Prostate gland (tissue), 2 donors: ENCODE data around the gene WDR20.

Source experiments
- POLR2A ChIP-seq: fragments of 450-650 bp; IDR thresholded peaks from one replicate; pipeline ENCODE4 v1.6.1; 2016; ENCODE audit warnings: antibody characterized with exemption, mild to moderate bottlenecking
- POLR2AphosphoS5 ChIP-seq: sonication (generic); formaldehyde crosslinking; IDR thresholded peaks from one replicate; pipeline ENCODE4 v1.6.1; 2017; ENCODE audit warnings: antibody characterized with exemption
- TF ChIP-seq, protein P1 (sequence below), 4 experiments: fragments of 200-600 bp in 2 of 4; fragments of 450-650 bp in 2 of 4; sonication (generic) in 2 of 4; IDR thresholded peaks; 1 replicate in 3 of 4; 2 replicates in 1 of 4; pipeline ENCODE4 v1.5.1; 2016 to 2019; ENCODE audit warnings: antibody characterized with exemption in 4 of 4, mild to moderate bottlenecking in 2 of 4, moderate library complexity in 2 of 4

DNA sequence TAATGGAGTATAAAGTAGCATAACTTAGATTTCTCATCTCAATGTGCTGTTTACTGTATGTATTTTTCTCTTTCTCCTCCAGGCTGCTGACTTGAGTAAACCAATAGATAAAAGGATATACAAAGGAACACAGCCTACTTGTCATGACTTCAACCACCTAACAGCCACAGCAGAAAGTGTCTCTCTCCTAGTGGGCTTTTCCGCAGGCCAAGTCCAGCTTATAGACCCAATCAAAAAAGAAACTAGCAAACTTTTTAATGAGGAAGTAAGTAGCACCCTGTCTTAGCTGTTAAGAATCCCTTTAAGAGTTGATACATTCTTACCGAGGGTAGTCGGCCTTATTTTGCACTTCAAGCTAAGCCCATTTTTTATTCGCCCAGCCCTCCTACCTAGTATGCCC, 55.2 kb downstream of the WDR20 start:
- TF ChIP-seq POLR2AphosphoS5 (no peak), POLR2A (no peak)
- TF ChIP-seq, protein P1, sequence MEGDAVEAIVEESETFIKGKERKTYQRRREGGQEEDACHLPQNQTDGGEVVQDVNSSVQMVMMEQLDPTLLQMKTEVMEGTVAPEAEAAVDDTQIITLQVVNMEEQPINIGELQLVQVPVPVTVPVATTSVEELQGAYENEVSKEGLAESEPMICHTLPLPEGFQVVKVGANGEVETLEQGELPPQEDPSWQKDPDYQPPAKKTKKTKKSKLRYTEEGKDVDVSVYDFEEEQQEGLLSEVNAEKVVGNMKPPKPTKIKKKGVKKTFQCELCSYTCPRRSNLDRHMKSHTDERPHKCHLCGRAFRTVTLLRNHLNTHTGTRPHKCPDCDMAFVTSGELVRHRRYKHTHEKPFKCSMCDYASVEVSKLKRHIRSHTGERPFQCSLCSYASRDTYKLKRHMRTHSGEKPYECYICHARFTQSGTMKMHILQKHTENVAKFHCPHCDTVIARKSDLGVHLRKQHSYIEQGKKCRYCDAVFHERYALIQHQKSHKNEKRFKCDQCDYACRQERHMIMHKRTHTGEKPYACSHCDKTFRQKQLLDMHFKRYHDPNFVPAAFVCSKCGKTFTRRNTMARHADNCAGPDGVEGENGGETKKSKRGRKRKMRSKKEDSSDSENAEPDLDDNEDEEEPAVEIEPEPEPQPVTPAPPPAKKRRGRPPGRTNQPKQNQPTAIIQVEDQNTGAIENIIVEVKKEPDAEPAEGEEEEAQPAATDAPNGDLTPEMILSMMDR (IDR thresholded peaks at IDR 0.05): no peak
